Measurements from ENCODE around the gene ZNF423. TPM values are rescaled to one million over a fixed set of nuclear protein-coding genes. Genes with fewer than 3 reads are reported as not detected.

ZNF423 gene
- polyA plus RNA-seq, 1 donor from 2014 or later, result 4.5 TPM

GRCh38 chr16:49788572-49788971 lies 67.3 kb downstream of the ZNF423 start:
- no peak overlapping the region for H2AFZ ChIP-seq (ENCODE audit: low read depth, low read length)
- no peak overlapping the region for H3K27ac ChIP-seq (ENCODE audit: low read length)
- no peak overlapping the region for H3K4me3 ChIP-seq (ENCODE audit: low read length)
- H3K4me2 ChIP-seq (ENCODE audit: low read length), result no peak overlapping the region
- TF ChIP-seq EZH2 (IDR thresholded peaks at IDR 0.05; ENCODE audit: borderline replicate concordance, insufficient read depth, low read length, poor library complexity, severe bottlenecking) (no peak), RAD21 (conservative IDR thresholded peaks at IDR 0.05) (no peak), CTCF (IDR thresholded peaks at IDR 0.05; ENCODE audit: poor library complexity, severe bottlenecking) (no peak), MXI1 (conservative IDR thresholded peaks at IDR 0.05; ENCODE audit: poor library complexity, severe bottlenecking) (no peak), POLR2AphosphoS5 (IDR thresholded peaks at IDR 0.05) (no peak), TAF1 (IDR thresholded peaks at IDR 0.05; ENCODE audit: low read depth) (no peak), REST (IDR thresholded peaks at IDR 0.05; ENCODE audit: borderline replicate concordance) (no peak), EP300 (conservative IDR thresholded peaks at IDR 0.05; ENCODE audit: poor library complexity, severe bottlenecking) (no peak), SMC3 (conservative IDR thresholded peaks at IDR 0.05; ENCODE audit: poor library complexity) (no peak)
- peaks cover 8% of the 10 kb centered on the region for H3K79me2 ChIP-seq (replicated peaks; ENCODE audit: insufficient read depth, low read length)
- no peaks in the 10 kb centered on the region for H3K36me3 ChIP-seq (ENCODE audit: insufficient read depth, low read length)
- no peaks in the 10 kb centered on the region for H3K27me3 ChIP-seq (ENCODE audit: insufficient read depth, low read depth, low read length)
- no peaks in the 10 kb centered on the region for H3F3A ChIP-seq (ENCODE audit: insufficient read depth, low read length, poor library complexity, severe bottlenecking)
- H4K20me1 ChIP-seq (ENCODE audit: insufficient read depth), result no peaks in the 10 kb centered on the region
- H3K9me3 ChIP-seq (ENCODE audit: low read length), result no peaks in the 10 kb centered on the region
- H3K9me2 ChIP-seq (ENCODE audit: insufficient read depth, low read length), result no peaks in the 10 kb centered on the region
- no peak overlapping the region for H3K9ac ChIP-seq (ENCODE audit: low read length)

- H3K9me3 ChIP-seq (ENCODE audit: low read length), result no peaks in the 10 kb centered on the region
- peaks cover 6% of the 10 kb centered on the region for H3K79me2 ChIP-seq (replicated peaks; ENCODE audit: insufficient read depth, low read length)
- no peak overlapping the region for H3K27ac ChIP-seq (ENCODE audit: low read length)
- TF ChIP-seq EZH2 (IDR thresholded peaks at IDR 0.05; ENCODE audit: borderline replicate concordance, insufficient read depth, low read length, poor library complexity, severe bottlenecking), result no peak
- no peak for TF ChIP-seq RAD21 (conservative IDR thresholded peaks at IDR 0.05)
- TF ChIP-seq EP300 (conservative IDR thresholded peaks at IDR 0.05; ENCODE audit: poor library complexity, severe bottlenecking), result no peak
- TF ChIP-seq CTCF (IDR thresholded peaks at IDR 0.05; ENCODE audit: poor library complexity, severe bottlenecking), result no peak
- TF ChIP-seq REST (IDR thresholded peaks at IDR 0.05; ENCODE audit: borderline replicate concordance), result no peak
- TF ChIP-seq POLR2AphosphoS5 (IDR thresholded peaks at IDR 0.05), result no peak
- TF ChIP-seq TAF1 (IDR thresholded peaks at IDR 0.05; ENCODE audit: low read depth), result no peak
- H3K27me3 ChIP-seq (ENCODE audit: insufficient read depth, low read depth, low read length), result no peaks in the 10 kb centered on the region
- no peak overlapping the region for H3K4me2 ChIP-seq (ENCODE audit: low read length)
- no peaks in the 10 kb centered on the region for H3K9me2 ChIP-seq (ENCODE audit: insufficient read depth, low read length)
- no peaks in the 10 kb centered on the region for H3F3A ChIP-seq (ENCODE audit: insufficient read depth, low read length, poor library complexity, severe bottlenecking)
- no peaks in the 10 kb centered on the region for H3K36me3 ChIP-seq (ENCODE audit: insufficient read depth, low read length)
- H3K9ac ChIP-seq (ENCODE audit: low read length), result no peak overlapping the region
- H2AFZ ChIP-seq (ENCODE audit: low read depth, low read length), result no peak overlapping the region
- H3K4me3 ChIP-seq (ENCODE audit: low read length), result no peak overlapping the region
- no peaks in the 10 kb centered on the region for H4K20me1 ChIP-seq (ENCODE audit: insufficient read depth)
Measured at GRCh38 chr16:49786926-49787557, 68.9 kb downstream of the ZNF423 start.
